ENCODE results near the gene CNTF.

Gene CNTF

GRCh38 chr11:58641803-58642581 is 19.5 kb downstream of the CNTF start:
- H3K36me3 ChIP-seq = no peaks in the 10 kb centered on the region
- no peaks in the 10 kb centered on the region for H3K4me1 ChIP-seq (ENCODE audit: control insufficient read depth in 1 of 2, insufficient read depth in 1 of 2, low read depth in 1 of 2, low read length in 1 of 2)
- H3K9me3 ChIP-seq = no peaks in the 10 kb centered on the region
- TF ChIP-seq CTCF (IDR thresholded peaks at IDR 0.05) = no peak
- H3K27me3 ChIP-seq = no peaks in the 10 kb centered on the region
- no peak overlapping the region for H3K27ac ChIP-seq
- no peak overlapping the region for H3K4me3 ChIP-seq (ENCODE audit: low read depth in 1 of 2, low read length in 1 of 2)

GRCh38 chr11:58645854-58646253 is 23.4 kb downstream of the CNTF start:
- H3K4me1 ChIP-seq (ENCODE audit: control insufficient read depth in 1 of 2, insufficient read depth in 1 of 2, low read depth in 1 of 2, low read length in 1 of 2) = no peaks in the 10 kb centered on the region
- H3K9me3 ChIP-seq = no peaks in the 10 kb centered on the region
- H3K36me3 ChIP-seq = no peaks in the 10 kb centered on the region
- no peak for TF ChIP-seq CTCF (IDR thresholded peaks at IDR 0.05)
- no peak overlapping the region for H3K27ac ChIP-seq
- H3K27me3 ChIP-seq = no peaks in the 10 kb centered on the region
- H3K4me3 ChIP-seq (ENCODE audit: low read depth in 1 of 2, low read length in 1 of 2) = no peak overlapping the region

DNA sequence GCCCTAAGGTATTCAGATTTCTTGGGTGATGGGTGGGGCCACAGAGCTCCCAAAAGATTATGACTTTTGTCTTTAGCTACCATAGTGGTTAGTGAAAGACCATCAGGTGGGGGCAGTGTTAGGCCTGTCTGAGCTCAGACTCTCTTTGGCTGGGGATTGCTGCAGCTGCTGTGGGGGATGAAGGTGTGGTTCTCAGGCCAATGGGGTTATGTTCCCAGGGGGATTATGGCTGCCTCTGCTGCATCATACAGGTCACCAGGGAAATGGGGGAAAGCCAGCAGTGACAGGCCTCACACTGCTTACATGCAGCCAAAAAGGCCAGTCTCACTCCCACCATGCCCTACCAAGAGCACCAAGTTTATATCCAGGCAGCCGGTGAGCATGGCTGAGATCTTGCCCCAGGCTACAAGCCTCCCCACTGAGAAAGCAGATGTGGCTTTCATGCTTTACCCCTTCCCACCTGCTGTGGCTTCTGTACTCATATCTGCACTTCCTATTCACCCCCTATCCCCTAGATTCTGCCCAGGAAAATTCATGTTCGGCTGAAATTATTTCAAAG is 24.8 kb downstream of the CNTF start:
- no peaks in the 10 kb centered on the region for H3K4me1 ChIP-seq (ENCODE audit: control insufficient read depth in 1 of 2, insufficient read depth in 1 of 2, low read depth in 1 of 2, low read length in 1 of 2)
- H3K27ac ChIP-seq = no peak overlapping the region
- H3K27me3 ChIP-seq = no peaks in the 10 kb centered on the region
- no peaks in the 10 kb centered on the region for H3K36me3 ChIP-seq
- TF ChIP-seq CTCF (IDR thresholded peaks at IDR 0.05) = no peak
- H3K4me3 ChIP-seq (ENCODE audit: low read depth in 1 of 2, low read length in 1 of 2) = no peak overlapping the region
- H3K9me3 ChIP-seq = no peaks in the 10 kb centered on the region

GRCh38 chr11:58647866-58648265 is 25.4 kb downstream of the CNTF start:
- Histone ChIP-seq H3K9me3 (no peaks in the 10 kb centered on the region), H3K4me1 (ENCODE audit: control insufficient read depth in 1 of 2, insufficient read depth in 1 of 2, low read depth in 1 of 2, low read length in 1 of 2) (no peaks in the 10 kb centered on the region), H3K4me3 (ENCODE audit: low read depth in 1 of 2, low read length in 1 of 2) (no peak overlapping the region), H3K27me3 (no peaks in the 10 kb centered on the region), H3K27ac (no peak overlapping the region), H3K36me3 (no peaks in the 10 kb centered on the region)
- TF ChIP-seq CTCF (IDR thresholded peaks at IDR 0.05) = no peak

DNA sequence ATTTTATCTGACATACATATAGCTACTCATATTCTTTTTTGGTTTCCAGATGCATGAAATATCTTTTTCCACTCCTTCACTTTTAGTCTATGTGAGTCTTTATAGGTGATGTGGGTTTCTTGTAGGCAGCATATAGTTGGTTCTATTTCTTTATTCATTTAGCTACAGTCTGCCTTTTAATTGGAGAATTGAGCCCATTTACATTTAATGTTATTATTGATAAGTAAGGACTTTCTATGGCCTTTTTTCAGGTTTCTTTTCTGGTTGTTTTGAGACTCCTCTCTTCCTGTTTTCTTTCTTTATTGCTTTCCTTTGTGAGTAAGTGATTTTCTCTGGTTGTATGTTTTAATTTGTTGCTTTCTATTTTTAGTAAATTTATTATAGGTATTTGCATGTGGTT is 27.2 kb downstream of the CNTF start:
- H3K4me1 ChIP-seq (ENCODE audit: control insufficient read depth in 1 of 2, insufficient read depth in 1 of 2, low read depth in 1 of 2, low read length in 1 of 2) = no peaks in the 10 kb centered on the region
- no peak overlapping the region for H3K27ac ChIP-seq
- no peaks in the 10 kb centered on the region for H3K27me3 ChIP-seq
- no peaks in the 10 kb centered on the region for H3K36me3 ChIP-seq
- H3K9me3 ChIP-seq = no peaks in the 10 kb centered on the region
- H3K4me3 ChIP-seq (ENCODE audit: low read depth in 1 of 2, low read length in 1 of 2) = no peak overlapping the region
- no peak for TF ChIP-seq CTCF (IDR thresholded peaks at IDR 0.05)
